Retinal pigment epithelial cell (primary cell): ENCODE results near the gene VASN.

ENCODE experiments used
- DNase-seq: peaks from one replicate; pipeline ENCODE4 v3.0.0-alpha.2; 2010; ENCODE audit warnings: low read depth
- H3K4me3 ChIP-seq: 2 replicates; pipeline ENCODE4 v1.5.1; 2011; ENCODE audit warnings: mild to moderate bottlenecking, low read length, control low read depth, moderate library complexity
- CTCF ChIP-seq: conservative IDR thresholded peaks from 2 replicates; pipeline ENCODE4 v1.5.1; 2011; ENCODE audit warnings: low read depth, low read length, control low read depth, inconsistent platforms

VASN gene

GRCh38 chr16:4327386-4328045 lies 44.1 kb upstream of the VASN start:
- TF ChIP-seq CTCF = no peak
- H3K4me3 ChIP-seq = peak overlapping the region; percentile 33
- DNase-seq = no peak

GRCh38 chr16:4328046-4328781 lies 43.4 kb upstream of the VASN start:
- H3K4me3 ChIP-seq = peak overlapping the region; percentile 33
- TF ChIP-seq CTCF = peak; percentile 71
- DNase-seq = no peak

DNA sequence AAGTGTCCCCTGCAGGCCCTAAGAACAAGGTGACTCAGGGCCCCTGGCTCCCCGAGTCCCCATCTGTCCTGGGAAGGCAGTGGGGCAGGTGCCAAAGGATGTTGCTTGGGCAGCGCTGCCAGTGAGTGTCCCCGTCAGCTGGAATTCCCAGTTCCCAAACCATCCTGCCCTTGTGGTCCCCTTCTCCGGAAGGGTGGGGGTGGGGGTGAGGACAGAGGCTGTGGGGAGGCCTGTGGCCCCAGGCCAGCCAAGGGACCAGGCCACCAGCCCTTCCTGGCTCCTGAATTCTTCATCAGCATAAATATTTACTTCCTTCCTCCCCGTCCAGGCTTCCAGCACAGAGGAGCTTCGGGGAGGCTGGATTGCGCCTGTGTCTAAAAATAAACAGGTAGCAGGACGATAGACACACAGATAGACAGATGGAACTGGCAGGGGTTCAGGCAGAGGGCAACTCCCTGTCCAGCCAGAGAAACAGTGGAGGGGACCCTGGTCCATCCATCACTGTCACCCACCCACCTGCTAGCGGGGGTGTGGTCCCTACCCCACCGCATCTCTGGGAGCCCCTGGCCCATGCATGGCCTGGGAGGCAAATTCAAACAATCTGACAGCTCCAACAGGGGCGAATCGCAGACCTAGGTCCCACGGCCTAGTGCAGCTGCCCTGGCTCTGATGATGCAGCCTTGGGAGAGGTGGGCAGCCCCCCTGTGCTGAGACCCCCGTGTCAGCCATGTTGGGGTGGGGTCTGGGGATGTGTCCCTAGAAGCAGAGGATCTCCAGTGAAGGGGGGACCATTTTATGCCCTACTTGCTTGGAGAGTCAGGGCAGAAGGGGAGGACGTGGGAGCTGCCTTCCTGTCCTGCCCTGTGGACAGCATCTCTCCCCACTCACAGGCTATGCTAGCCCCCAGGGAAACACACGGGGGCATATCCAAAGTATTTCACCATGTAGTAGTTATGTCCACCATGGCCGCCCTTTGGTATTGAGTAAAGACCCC lies 42.6 kb upstream of the VASN start:
- no peak for TF ChIP-seq CTCF
- DNase-seq = no peak
- no peak overlapping the region for H3K4me3 ChIP-seq

- H3K4me3 ChIP-seq = no peak overlapping the region
- TF ChIP-seq CTCF = peak; percentile 96
- no peak for DNase-seq
These were observed 41.3 kb upstream of the VASN start for GRCh38 chr16:4330277-4330874.

DNA sequence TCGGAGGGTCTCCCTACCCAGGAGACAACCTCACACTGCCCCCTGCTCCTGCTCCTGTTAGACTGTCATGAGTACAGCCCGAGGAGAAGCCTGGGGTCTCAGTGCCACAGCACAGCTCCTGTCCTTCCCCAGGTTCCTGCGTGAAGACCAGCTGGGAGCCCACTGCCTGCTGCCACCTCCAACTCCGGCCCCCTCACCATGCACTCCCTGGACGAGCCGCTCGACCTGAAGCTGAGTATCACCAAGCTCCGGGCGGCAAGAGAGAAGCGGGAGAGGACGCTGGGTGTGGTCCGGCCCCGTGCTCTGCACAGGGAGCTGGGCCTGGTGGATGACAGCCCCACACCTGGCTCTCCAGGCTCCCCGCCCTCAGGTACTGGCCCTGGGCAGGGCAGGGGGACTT lies 39.6 kb upstream of the VASN start:
- no peak for DNase-seq
- no peak for TF ChIP-seq CTCF
- H3K4me3 ChIP-seq = no peak overlapping the region

- TF ChIP-seq CTCF = no peak
- no peak for DNase-seq
- H3K4me3 ChIP-seq = no peak overlapping the region
These were observed 38.9 kb upstream of the VASN start for GRCh38 chr16:4332623-4333307.
